Measurements from ENCODE around the gene NMNAT3. TPM values are rescaled to one million over a fixed set of nuclear protein-coding genes. Genes with fewer than 3 reads are reported as not detected.

NMNAT3 gene
- total RNA-seq, 2 experiments from 2014 or later = 5.9 to 6.1 TPM

GRCh38 chr3:139630542-139630941, 47.2 kb downstream of the NMNAT3 start:
- intact Hi-C loops (cut with DNase I, micrococcal nuclease) = no loop called here
- POLR2A ChIA-PET = no interaction called here

GRCh38 chr3:139629033-139629432, 48.7 kb downstream of the NMNAT3 start:
- intact Hi-C loops (cut with DNase I, micrococcal nuclease) = no loop called here
- no peaks in the 10 kb centered on the region for H3K27me3 Mint-ChIP-seq
- CTCF ChIA-PET = no interaction called here

More at GRCh38 chr3:139630542-139630941, 47.2 kb downstream of the NMNAT3 start:
- Mint-ChIP-seq H3K4me3 (no peak overlapping the region), H3K36me3 (ENCODE audit: low read depth) (peaks cover 7% of the 10 kb centered on the region), H3K27me3 (no peaks in the 10 kb centered on the region), H3K4me1 (no peaks in the 10 kb centered on the region), H3K9me3 (ENCODE audit: low read depth) (no peaks in the 10 kb centered on the region), H3K27ac (no peak overlapping the region)
- ATAC-seq (no peak), DNase-seq (no peak)
- CTCF ChIA-PET = no interaction called here

GRCh38 chr3:139627759-139628158, 50.0 kb downstream of the NMNAT3 start:
- no peak for DNase-seq
- intact Hi-C loops (cut with DNase I, micrococcal nuclease) = no loop called here
- Mint-ChIP-seq H3K9me3 (ENCODE audit: low read depth) (no peaks in the 10 kb centered on the region), H3K4me3 (no peak overlapping the region), H3K27ac (no peak overlapping the region), H3K4me1 (no peaks in the 10 kb centered on the region), H3K27me3 (no peaks in the 10 kb centered on the region), H3K36me3 (ENCODE audit: low read depth) (peaks cover 1% of the 10 kb centered on the region)
- CTCF ChIA-PET = no interaction called here
- no peak for ATAC-seq
- POLR2A ChIA-PET = no interaction called here

More at GRCh38 chr3:139629033-139629432, 48.7 kb downstream of the NMNAT3 start:
- POLR2A ChIA-PET = no interaction called here
- Mint-ChIP-seq H3K9me3 (ENCODE audit: low read depth) (no peaks in the 10 kb centered on the region), H3K27ac (no peak overlapping the region), H3K36me3 (ENCODE audit: low read depth) (peaks cover 7% of the 10 kb centered on the region), H3K4me3 (no peak overlapping the region), H3K4me1 (no peaks in the 10 kb centered on the region)
- ATAC-seq (peak; percentile 69), DNase-seq (peak; percentile 42)

GRCh38 chr3:139620438-139620837, 57.3 kb downstream of the NMNAT3 start:
- no peak for DNase-seq
- POLR2A ChIA-PET = no interaction called here
- intact Hi-C loops (cut with DNase I, micrococcal nuclease) = no loop called here
- ATAC-seq = no peak
- no peaks in the 10 kb centered on the region for H3K36me3 Mint-ChIP-seq (ENCODE audit: low read depth)
- H3K27ac Mint-ChIP-seq = no peak overlapping the region
- no peak overlapping the region for H3K4me3 Mint-ChIP-seq
- H3K27me3 Mint-ChIP-seq = no peaks in the 10 kb centered on the region
- H3K4me1 Mint-ChIP-seq = no peaks in the 10 kb centered on the region
- no peaks in the 10 kb centered on the region for H3K9me3 Mint-ChIP-seq (ENCODE audit: low read depth)
- CTCF ChIA-PET = no interaction called here

- H3K36me3 Mint-ChIP-seq (ENCODE audit: low read depth) = no peaks in the 10 kb centered on the region
- ChIA-PET CTCF (no interaction called here), POLR2A (no interaction called here)
- DNase-seq (no peak), ATAC-seq (no peak)
- no peak overlapping the region for H3K27ac Mint-ChIP-seq
- H3K4me3 Mint-ChIP-seq = no peak overlapping the region
- no peaks in the 10 kb centered on the region for H3K4me1 Mint-ChIP-seq
- no peaks in the 10 kb centered on the region for H3K9me3 Mint-ChIP-seq (ENCODE audit: low read depth)
- H3K27me3 Mint-ChIP-seq = no peaks in the 10 kb centered on the region
- intact Hi-C loops (cut with DNase I, micrococcal nuclease) = no loop called here
Observed at GRCh38 chr3:139619484-139619883, 58.3 kb downstream of the NMNAT3 start.

GRCh38 chr3:139617672-139618268, 60.0 kb downstream of the NMNAT3 start:
- ChIA-PET POLR2A (no interaction called here), CTCF (no interaction called here)
- no peak overlapping the region for H3K4me3 Mint-ChIP-seq
- no peaks in the 10 kb centered on the region for H3K4me1 Mint-ChIP-seq
- H3K36me3 Mint-ChIP-seq (ENCODE audit: low read depth) = no peaks in the 10 kb centered on the region
- intact Hi-C loops (cut with DNase I, micrococcal nuclease) = no loop called here
- H3K9me3 Mint-ChIP-seq (ENCODE audit: low read depth) = no peaks in the 10 kb centered on the region
- no peak for ATAC-seq
- H3K27me3 Mint-ChIP-seq = no peaks in the 10 kb centered on the region
- no peak for DNase-seq
- no peak overlapping the region for H3K27ac Mint-ChIP-seq

GRCh38 chr3:139611528-139611927, 66.2 kb downstream of the NMNAT3 start:
- no peak overlapping the region for H3K4me3 Mint-ChIP-seq
- no peak for DNase-seq
- no peaks in the 10 kb centered on the region for H3K27me3 Mint-ChIP-seq
- ChIA-PET CTCF (no interaction called here), POLR2A (no interaction called here)
- no peaks in the 10 kb centered on the region for H3K36me3 Mint-ChIP-seq (ENCODE audit: low read depth)
- no peak for ATAC-seq
- intact Hi-C loops (cut with DNase I, micrococcal nuclease) = no loop called here
- no peaks in the 10 kb centered on the region for H3K4me1 Mint-ChIP-seq
- no peak overlapping the region for H3K27ac Mint-ChIP-seq
- H3K9me3 Mint-ChIP-seq (ENCODE audit: low read depth) = no peaks in the 10 kb centered on the region

GRCh38 chr3:139610886-139611285, 66.9 kb downstream of the NMNAT3 start:
- DNase-seq = no peak
- H3K27me3 Mint-ChIP-seq = no peaks in the 10 kb centered on the region
- H3K9me3 Mint-ChIP-seq (ENCODE audit: low read depth) = no peaks in the 10 kb centered on the region
- intact Hi-C loops (cut with DNase I, micrococcal nuclease) = no loop called here
- H3K4me1 Mint-ChIP-seq = no peaks in the 10 kb centered on the region
- H3K27ac Mint-ChIP-seq = no peak overlapping the region
- ChIA-PET POLR2A (no interaction called here), CTCF (no interaction called here)
- no peaks in the 10 kb centered on the region for H3K36me3 Mint-ChIP-seq (ENCODE audit: low read depth)
- no peak for ATAC-seq
- no peak overlapping the region for H3K4me3 Mint-ChIP-seq

GRCh38 chr3:139608924-139609323, 68.8 kb downstream of the NMNAT3 start:
- Mint-ChIP-seq H3K27me3 (no peaks in the 10 kb centered on the region), H3K4me3 (no peak overlapping the region), H3K9me3 (ENCODE audit: low read depth) (no peaks in the 10 kb centered on the region), H3K27ac (no peak overlapping the region), H3K4me1 (no peaks in the 10 kb centered on the region), H3K36me3 (ENCODE audit: low read depth) (no peaks in the 10 kb centered on the region)
- intact Hi-C loops (cut with DNase I, micrococcal nuclease) = no loop called here
- DNase-seq = no peak
- no peak for ATAC-seq
- ChIA-PET CTCF (no interaction called here), POLR2A (no interaction called here)

- POLR2A ChIA-PET = no interaction called here
- DNase-seq = no peak
- no peaks in the 10 kb centered on the region for H3K27me3 Mint-ChIP-seq
- CTCF ChIA-PET = no interaction called here
- no peaks in the 10 kb centered on the region for H3K9me3 Mint-ChIP-seq (ENCODE audit: low read depth)
- H3K27ac Mint-ChIP-seq = no peak overlapping the region
- H3K4me1 Mint-ChIP-seq = no peaks in the 10 kb centered on the region
- no peak overlapping the region for H3K4me3 Mint-ChIP-seq
- ATAC-seq = no peak
- intact Hi-C loops (cut with DNase I, micrococcal nuclease) = no loop called here
- H3K36me3 Mint-ChIP-seq (ENCODE audit: low read depth) = no peaks in the 10 kb centered on the region
Observed at GRCh38 chr3:139608108-139608380, 69.7 kb downstream of the NMNAT3 start.

GRCh38 chr3:139607257-139608107, 70.3 kb downstream of the NMNAT3 start:
- intact Hi-C loops (cut with DNase I, micrococcal nuclease) = no loop called here
- ChIA-PET CTCF (no interaction called here), POLR2A (no interaction called here)
- H3K36me3 Mint-ChIP-seq (ENCODE audit: low read depth) = no peaks in the 10 kb centered on the region
- no peak for ATAC-seq
- no peak overlapping the region for H3K4me3 Mint-ChIP-seq
- no peaks in the 10 kb centered on the region for H3K9me3 Mint-ChIP-seq (ENCODE audit: low read depth)
- no peaks in the 10 kb centered on the region for H3K4me1 Mint-ChIP-seq
- H3K27ac Mint-ChIP-seq = no peak overlapping the region
- H3K27me3 Mint-ChIP-seq = no peaks in the 10 kb centered on the region
- no peak for DNase-seq

GRCh38 chr3:139602003-139602402, 75.8 kb downstream of the NMNAT3 start:
- Mint-ChIP-seq H3K4me3 (no peak overlapping the region), H3K4me1 (no peaks in the 10 kb centered on the region), H3K9me3 (ENCODE audit: low read depth) (no peaks in the 10 kb centered on the region), H3K27ac (no peak overlapping the region), H3K36me3 (ENCODE audit: low read depth) (no peaks in the 10 kb centered on the region), H3K27me3 (no peaks in the 10 kb centered on the region)
- POLR2A ChIA-PET = no interaction called here
- DNase-seq (no peak), ATAC-seq (no peak)
- CTCF ChIA-PET = no interaction called here
- intact Hi-C loops (cut with DNase I, micrococcal nuclease) = no loop called here

Data from activated CD4-positive, alpha-beta T cell treated with anti-CD3 and anti-CD28 coated beads for 36 hours (primary cell).